SU-DHL-6 (cell line): ENCODE results near the gene GSDME.

Source experiments
- EZH2phosphoT487 ChIP-seq: fragments of 200-600 bp; sonication (generic), shearing (Covaris generic); conservative IDR thresholded peaks from 2 replicates; pipeline ENCODE4 v1.6.1; 2018; ENCODE audit warnings: mild to moderate bottlenecking, antibody characterized with exemption, low read length, moderate library complexity, mixed read lengths
- TF ChIP-seq, protein P1 (sequence below): fragments of 200-600 bp; sonication (generic); IDR thresholded peaks from one replicate; pipeline ENCODE4 v1.5.1; 2017; ENCODE audit warnings: antibody characterized with exemption, mild to moderate bottlenecking, low read length, moderate library complexity; ENCODE audit not compliant: insufficient read depth, poor library complexity, severe bottlenecking

DNA sequence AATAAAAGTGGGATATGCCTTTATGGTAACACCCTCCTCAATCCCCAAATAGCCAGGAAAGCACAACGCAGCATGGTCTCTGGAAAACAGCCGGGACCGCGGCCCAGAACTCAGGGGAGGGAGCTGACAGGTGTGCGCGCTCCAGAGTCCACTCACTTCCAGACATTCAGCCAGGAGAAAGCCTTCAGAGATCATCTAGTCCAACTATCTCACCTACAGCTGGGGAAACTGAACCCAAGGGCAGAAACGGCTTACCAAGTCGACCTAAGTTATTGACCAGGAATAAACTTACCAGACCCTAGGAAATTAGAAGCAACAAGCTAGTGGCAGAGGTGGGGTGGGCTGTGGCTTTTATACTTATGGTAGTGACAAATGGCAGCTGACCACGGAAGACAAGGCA, 16.4 kb downstream of the GSDME start:
- TF ChIP-seq, protein P1, sequence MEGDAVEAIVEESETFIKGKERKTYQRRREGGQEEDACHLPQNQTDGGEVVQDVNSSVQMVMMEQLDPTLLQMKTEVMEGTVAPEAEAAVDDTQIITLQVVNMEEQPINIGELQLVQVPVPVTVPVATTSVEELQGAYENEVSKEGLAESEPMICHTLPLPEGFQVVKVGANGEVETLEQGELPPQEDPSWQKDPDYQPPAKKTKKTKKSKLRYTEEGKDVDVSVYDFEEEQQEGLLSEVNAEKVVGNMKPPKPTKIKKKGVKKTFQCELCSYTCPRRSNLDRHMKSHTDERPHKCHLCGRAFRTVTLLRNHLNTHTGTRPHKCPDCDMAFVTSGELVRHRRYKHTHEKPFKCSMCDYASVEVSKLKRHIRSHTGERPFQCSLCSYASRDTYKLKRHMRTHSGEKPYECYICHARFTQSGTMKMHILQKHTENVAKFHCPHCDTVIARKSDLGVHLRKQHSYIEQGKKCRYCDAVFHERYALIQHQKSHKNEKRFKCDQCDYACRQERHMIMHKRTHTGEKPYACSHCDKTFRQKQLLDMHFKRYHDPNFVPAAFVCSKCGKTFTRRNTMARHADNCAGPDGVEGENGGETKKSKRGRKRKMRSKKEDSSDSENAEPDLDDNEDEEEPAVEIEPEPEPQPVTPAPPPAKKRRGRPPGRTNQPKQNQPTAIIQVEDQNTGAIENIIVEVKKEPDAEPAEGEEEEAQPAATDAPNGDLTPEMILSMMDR, result no peak
- TF ChIP-seq EZH2phosphoT487, result no peak
